Suprapubic skin (tissue), 4 donors: Measurements from ENCODE around the gene FAF1. TPM values are rescaled to one million over a fixed set of nuclear protein-coding genes. Genes with fewer than 3 reads are reported as not detected.

Experiments
- DNase-seq, 2 donors: peaks; one replicate each; pipeline ENCODE4 v3.0.0-alpha.2; 2019; ENCODE audit warnings: low spot score in 2 of 2
- H3K27ac ChIP-seq: fragments of 200-600 bp; sonication (generic); one replicate; pipeline ENCODE4 v1.5.1; 2019
- H3K27me3 ChIP-seq: fragments of 200-600 bp; sonication (generic); one replicate; pipeline ENCODE4 v1.5.1; 2019
- H3K36me3 ChIP-seq: fragments of 200-600 bp; sonication (generic); one replicate; pipeline ENCODE4 v1.5.1; 2019
- H3K4me1 ChIP-seq: fragments of 200-600 bp; sonication (generic); one replicate; pipeline ENCODE4 v1.5.1; 2019
- H3K4me3 ChIP-seq: fragments of 200-600 bp; sonication (generic); one replicate; pipeline ENCODE4 v1.5.1; 2019; ENCODE audit warnings: mild to moderate bottlenecking
- H3K9me3 ChIP-seq: fragments of 200-600 bp; sonication (generic); one replicate; pipeline ENCODE4 v1.5.1; 2019
- EP300 ChIP-seq: sonication (generic); formaldehyde crosslinking; IDR thresholded peaks from one replicate; pipeline ENCODE4 v1.6.1; 2017; ENCODE audit warnings: antibody characterized with exemption
- POLR2A ChIP-seq, 2 donors: fragments of 450-650 bp; IDR thresholded peaks; one replicate each; pipeline ENCODE4 v1.6.1; 2017; ENCODE audit warnings: antibody characterized with exemption in 2 of 2, mild to moderate bottlenecking in 2 of 2, moderate library complexity in 2 of 2
- POLR2AphosphoS5 ChIP-seq, 3 donors: sonication (generic); formaldehyde crosslinking; IDR thresholded peaks; one replicate each; pipeline ENCODE4 v1.6.1; 2017; ENCODE audit warnings: antibody characterized with exemption in 3 of 3
- WGBS: methylation state at CpG from one replicate; pipeline ENCODE4 v1.1.5; 2018; 5-methylcytosine and 5-hydroxymethylcytosine counted together
- total RNA-seq, 4 donors: library from RNA; depleted of rRNA; stranded (reverse); fragments of >200 nt; gene quantifications; one replicate each; pipeline ENCODE4 v1.1.0, GENCODE V29; 2016
- TF ChIP-seq, protein P1 (sequence below), 2 donors: fragments of 200-600 bp in 1 of 2; fragments of 450-650 bp in 1 of 2; sonication (generic) in 1 of 2; IDR thresholded peaks; one replicate each; pipeline ENCODE4 v1.5.1; 2016 to 2019; ENCODE audit warnings: antibody characterized with exemption in 2 of 2, mild to moderate bottlenecking in 1 of 2, moderate library complexity in 1 of 2

The FAF1 gene
- total RNA-seq, 4 donors from 2014 or later = 35.1 to 61.6 (median 45.4) TPM

DNA sequence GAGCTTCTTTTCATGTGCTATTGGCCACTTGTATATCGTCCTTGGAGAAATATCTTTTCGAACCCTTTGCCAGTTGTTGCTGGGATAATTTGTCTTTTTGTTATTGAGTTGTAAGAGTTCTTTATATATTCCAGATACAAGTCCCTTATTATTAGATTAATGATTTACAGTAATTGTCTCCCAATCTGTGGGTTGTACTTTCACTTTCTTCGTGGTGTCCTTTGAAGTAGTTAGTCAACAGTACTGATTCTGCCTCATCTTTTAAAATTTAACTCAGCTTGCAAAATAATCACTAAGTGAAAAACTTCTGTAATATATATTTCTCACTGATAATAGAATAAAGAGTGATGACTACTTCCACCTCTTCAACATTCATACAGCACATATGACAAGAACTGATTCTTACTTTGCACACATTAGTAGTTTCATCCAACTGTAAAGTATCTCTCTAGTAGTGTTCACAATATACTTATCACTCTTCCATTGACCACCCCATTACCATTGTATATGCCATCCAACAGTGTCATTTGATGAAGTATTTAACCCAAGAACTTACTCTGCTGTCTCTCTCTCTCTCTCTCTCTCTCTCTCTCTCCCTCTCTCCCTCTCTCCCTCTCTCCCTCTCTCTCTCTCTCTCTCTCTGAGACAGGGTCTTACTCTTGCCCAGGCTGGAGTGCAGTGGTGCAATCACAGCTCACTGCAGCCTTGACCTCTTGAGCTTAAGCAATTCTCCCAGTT is 432.6 kb downstream of the FAF1 start:
- Histone ChIP-seq H3K4me3 (no peak overlapping the region), H3K9me3 (no peaks in the 10 kb centered on the region), H3K27ac (no peak overlapping the region), H3K27me3 (no peaks in the 10 kb centered on the region), H3K36me3 (peaks cover 17% of the 10 kb centered on the region), H3K4me1 (no peaks in the 10 kb centered on the region)
- 91% methylated on average over 3 of the region's 3 CpGs for WGBS
- no peak for DNase-seq
- TF ChIP-seq POLR2AphosphoS5 (IDR thresholded peaks at IDR 0.05) = no peak
- TF ChIP-seq, protein P1, sequence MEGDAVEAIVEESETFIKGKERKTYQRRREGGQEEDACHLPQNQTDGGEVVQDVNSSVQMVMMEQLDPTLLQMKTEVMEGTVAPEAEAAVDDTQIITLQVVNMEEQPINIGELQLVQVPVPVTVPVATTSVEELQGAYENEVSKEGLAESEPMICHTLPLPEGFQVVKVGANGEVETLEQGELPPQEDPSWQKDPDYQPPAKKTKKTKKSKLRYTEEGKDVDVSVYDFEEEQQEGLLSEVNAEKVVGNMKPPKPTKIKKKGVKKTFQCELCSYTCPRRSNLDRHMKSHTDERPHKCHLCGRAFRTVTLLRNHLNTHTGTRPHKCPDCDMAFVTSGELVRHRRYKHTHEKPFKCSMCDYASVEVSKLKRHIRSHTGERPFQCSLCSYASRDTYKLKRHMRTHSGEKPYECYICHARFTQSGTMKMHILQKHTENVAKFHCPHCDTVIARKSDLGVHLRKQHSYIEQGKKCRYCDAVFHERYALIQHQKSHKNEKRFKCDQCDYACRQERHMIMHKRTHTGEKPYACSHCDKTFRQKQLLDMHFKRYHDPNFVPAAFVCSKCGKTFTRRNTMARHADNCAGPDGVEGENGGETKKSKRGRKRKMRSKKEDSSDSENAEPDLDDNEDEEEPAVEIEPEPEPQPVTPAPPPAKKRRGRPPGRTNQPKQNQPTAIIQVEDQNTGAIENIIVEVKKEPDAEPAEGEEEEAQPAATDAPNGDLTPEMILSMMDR (IDR thresholded peaks at IDR 0.05) = no peak
- TF ChIP-seq EP300 = no peak

DNA sequence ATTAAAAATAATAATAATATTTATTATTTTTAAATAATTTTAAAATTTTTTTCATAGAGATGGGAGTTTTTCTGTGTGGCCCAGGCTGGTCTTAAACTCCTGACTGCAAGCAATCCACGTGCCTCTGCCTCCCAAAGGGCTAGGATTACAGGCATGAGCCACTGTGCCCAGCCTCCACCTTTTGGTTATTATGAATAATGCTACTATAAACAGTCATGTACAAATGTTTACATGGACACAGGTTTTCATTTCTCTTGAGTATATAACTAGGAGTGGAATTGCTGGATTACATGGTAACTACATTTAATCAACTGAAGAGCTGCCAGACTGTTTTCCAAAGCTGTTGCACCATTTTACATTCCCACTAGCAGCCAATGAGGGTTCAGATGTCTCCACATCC is 433.6 kb downstream of the FAF1 start:
- Histone ChIP-seq H3K4me1 (no peaks in the 10 kb centered on the region), H3K27me3 (no peaks in the 10 kb centered on the region), H3K27ac (no peak overlapping the region), H3K4me3 (no peak overlapping the region), H3K36me3 (peaks cover 17% of the 10 kb centered on the region), H3K9me3 (no peaks in the 10 kb centered on the region)
- no peak for TF ChIP-seq POLR2AphosphoS5 (IDR thresholded peaks at IDR 0.05)
- TF ChIP-seq, protein P1 (IDR thresholded peaks at IDR 0.05) = no peak
- no peak for TF ChIP-seq POLR2A (IDR thresholded peaks at IDR 0.05)
- no peak for TF ChIP-seq EP300
- DNase-seq = no peak
- 94% methylated on average over 1 of the region's 1 CpG for WGBS

DNA sequence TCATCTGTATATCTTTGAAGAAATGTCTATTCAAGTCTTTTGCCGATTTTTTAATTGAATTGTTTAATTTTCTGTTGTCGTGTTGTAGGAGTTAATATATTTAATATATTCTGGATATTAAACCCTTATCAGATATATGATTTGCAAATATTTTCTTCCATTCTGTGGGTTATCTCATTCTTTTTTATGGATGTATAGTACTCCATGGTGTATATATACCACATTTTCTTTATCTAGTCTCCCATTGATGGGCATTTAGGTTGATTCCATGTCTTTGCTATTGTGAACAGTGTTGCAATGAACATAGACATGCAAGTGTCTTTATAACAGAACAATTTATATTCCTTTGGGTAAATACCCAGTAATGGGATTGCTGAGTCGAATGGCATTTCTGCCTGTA is 436.5 kb downstream of the FAF1 start:
- no peak for DNase-seq
- H3K27ac ChIP-seq = no peak overlapping the region
- no peak for TF ChIP-seq POLR2AphosphoS5 (IDR thresholded peaks at IDR 0.05)
- H3K9me3 ChIP-seq = no peaks in the 10 kb centered on the region
- H3K4me1 ChIP-seq = no peaks in the 10 kb centered on the region
- no peak overlapping the region for H3K4me3 ChIP-seq
- WGBS = 99% methylated on average over 3 of the region's 3 CpGs
- peaks cover 17% of the 10 kb centered on the region for H3K36me3 ChIP-seq
- H3K27me3 ChIP-seq = no peaks in the 10 kb centered on the region

DNA sequence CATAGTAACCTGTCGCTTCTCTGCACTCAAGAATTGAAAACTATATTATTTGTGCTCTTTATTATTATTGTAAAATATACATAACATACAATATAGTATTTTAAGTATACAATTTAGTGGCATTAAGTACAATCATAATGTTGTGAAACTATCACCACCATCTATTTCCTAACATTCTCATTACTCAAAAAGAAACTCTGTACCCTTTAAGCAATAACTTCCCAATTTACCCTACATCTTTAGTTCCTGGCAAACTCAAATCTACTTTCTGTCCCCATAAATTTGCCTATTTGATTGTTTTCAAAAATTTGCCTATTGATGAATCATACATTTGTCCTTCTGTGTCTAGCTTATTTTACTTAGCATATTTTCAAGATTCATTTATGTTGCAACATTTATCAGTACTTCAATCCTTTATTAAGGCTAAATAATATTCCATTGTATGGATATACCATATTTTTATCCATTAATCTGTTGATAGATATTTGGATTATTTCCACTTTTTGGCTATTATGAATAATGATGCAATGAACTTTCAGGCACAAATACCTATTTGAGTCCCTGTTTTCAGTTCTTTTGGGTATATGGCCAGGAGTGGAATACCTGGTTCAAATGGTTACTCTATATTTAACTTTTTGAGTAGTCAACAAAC is 437.2 kb downstream of the FAF1 start:
- H3K36me3 ChIP-seq = peaks cover 13% of the 10 kb centered on the region
- no peak overlapping the region for H3K27ac ChIP-seq
- WGBS = 96% methylated on average over 1 of the region's 1 CpG
- DNase-seq = no peak
- H3K27me3 ChIP-seq = no peaks in the 10 kb centered on the region
- no peak for TF ChIP-seq POLR2A (IDR thresholded peaks at IDR 0.05)
- TF ChIP-seq POLR2AphosphoS5 (IDR thresholded peaks at IDR 0.05) = no peak
- no peak for TF ChIP-seq EP300
- TF ChIP-seq, protein P1 (IDR thresholded peaks at IDR 0.05) = no peak
- no peak overlapping the region for H3K4me3 ChIP-seq
- H3K4me1 ChIP-seq = no peaks in the 10 kb centered on the region
- no peaks in the 10 kb centered on the region for H3K9me3 ChIP-seq

DNA sequence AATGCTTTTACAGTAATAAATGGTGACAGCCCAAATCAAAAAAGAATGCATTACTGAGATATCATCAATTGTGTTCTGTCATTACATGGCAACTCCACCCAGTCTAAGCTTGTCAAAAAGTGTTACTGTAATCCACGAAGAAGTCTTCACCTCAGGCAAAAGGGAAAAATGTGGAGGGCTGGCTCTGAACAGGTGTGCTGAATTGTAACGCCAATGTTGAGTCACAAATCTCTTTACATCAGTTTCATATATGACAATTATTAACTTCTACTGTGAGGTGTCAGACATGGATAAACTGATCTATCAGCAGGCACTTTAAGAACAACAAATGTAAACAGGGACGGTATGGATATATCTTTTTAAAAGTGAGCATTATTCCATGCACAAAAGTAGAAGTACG is 438.4 kb downstream of the FAF1 start:
- no peak for TF ChIP-seq EP300
- TF ChIP-seq POLR2AphosphoS5 (IDR thresholded peaks at IDR 0.05) = no peak
- TF ChIP-seq, protein P1 (IDR thresholded peaks at IDR 0.05) = no peak
- TF ChIP-seq POLR2A (IDR thresholded peaks at IDR 0.05) = no peak
- Histone ChIP-seq H3K4me1 (no peaks in the 10 kb centered on the region), H3K9me3 (no peaks in the 10 kb centered on the region), H3K27ac (no peak overlapping the region), H3K36me3 (peaks cover 11% of the 10 kb centered on the region), H3K4me3 (no peak overlapping the region), H3K27me3 (no peaks in the 10 kb centered on the region)
- 65% methylated on average over 4 of the region's 4 CpGs for WGBS
- DNase-seq = no peak
